Measurements from ENCODE around the gene LRRC66. TPM values are rescaled to one million over a fixed set of nuclear protein-coding genes. Genes with fewer than 3 reads are reported as not detected.
A peak's percentile ranks its signal among the peaks of the same experiment; 100 is the strongest.

The LRRC66 gene
- total RNA-seq, 2 donors from 2014 or later, result 0.33 to 0.78 TPM

GRCh38 chr4:52054254-52054653, 34.1 kb upstream of the LRRC66 start:
- no peaks in the 10 kb centered on the region for H3K27me3 ChIP-seq
- 73 to 88% methylated on average over 3 of the region's 3 CpGs for WGBS, 2 donors
- no peak overlapping the region for H3K4me3 ChIP-seq
- DNase-seq, result no peak
- H3K36me3 ChIP-seq (replicated peaks in 1 of 2; ENCODE audit: insufficient read depth in 1 of 2, low read depth in 2 of 2), result no peaks in the 10 kb centered on the region
- H3K4me1 ChIP-seq, result peaks cover 19% of the 10 kb centered on the region
- ATAC-seq, result no peak
- no peak for TF ChIP-seq POLR2A (IDR thresholded peaks at IDR 0.05)
- TF ChIP-seq CTCF (IDR thresholded peaks at IDR 0.05), result no peak
- no peak overlapping the region for H3K27ac ChIP-seq
- no peaks in the 10 kb centered on the region for H3K9me3 ChIP-seq
- intact Hi-C loops (cut with DNase I), result no loop called here

- peak in 1 of 4 donors; percentile 6 for DNase-seq
- Histone ChIP-seq H3K36me3 (replicated peaks in 1 of 2; ENCODE audit: insufficient read depth in 1 of 2, low read depth in 2 of 2) (no peaks in the 10 kb centered on the region), H3K4me1 (peaks cover 9% of the 10 kb centered on the region), H3K4me3 (no peak overlapping the region), H3K27me3 (no peaks in the 10 kb centered on the region), H3K27ac (no peak overlapping the region), H3K9me3 (no peaks in the 10 kb centered on the region)
- intact Hi-C loops (cut with DNase I), result no loop called here
- ATAC-seq, result no peak
- TF ChIP-seq POLR2A (IDR thresholded peaks at IDR 0.05), result no peak
- TF ChIP-seq CTCF (IDR thresholded peaks at IDR 0.05), result no peak
- WGBS, 2 donors, result 30 to 35% methylated on average over 7 of the region's 7 CpGs
These were observed 32.3 kb upstream of the LRRC66 start for GRCh38 chr4:52052475-52052780.

- H3K9me3 ChIP-seq, result no peaks in the 10 kb centered on the region
These were observed 31.7 kb upstream of the LRRC66 start for GRCh38 chr4:52051615-52052474.

GRCh38 chr4:52051213-52051614, 31.1 kb upstream of the LRRC66 start, which contains the start of gene SPATA18:
SPATA18 (plus strand) TSS chr4:52051304; CDS start chr4:52051705, 401 bp downstream.
- 2 to 8% methylated on average over 9 to 43 of the region's 44 CpGs for WGBS, 2 donors
- DNase-seq (peak in 3 of 4 donors; percentile 16 to 50 (median 38)), ATAC-seq (peak; percentile 77)
- H3K36me3 ChIP-seq (replicated peaks in 1 of 2; ENCODE audit: insufficient read depth in 1 of 2, low read depth in 2 of 2), result no peaks in the 10 kb centered on the region
- intact Hi-C loops (cut with DNase I), result no loop called here
- H3K4me1 ChIP-seq, result peaks cover 9% of the 10 kb centered on the region
- TF ChIP-seq CTCF (IDR thresholded peaks at IDR 0.05), result no peak
- no peak for TF ChIP-seq POLR2A (IDR thresholded peaks at IDR 0.05)
- H3K4me3 ChIP-seq, result peak within 1 kb of the TSS; percentile 24 to 39
- H3K9me3 ChIP-seq, result no peaks in the 10 kb centered on the region
- H3K27ac ChIP-seq, result peak within 1 kb of the TSS; percentile 22 to 64 (median 42)
- no peaks in the 10 kb centered on the region for H3K27me3 ChIP-seq

More at GRCh38 chr4:52051615-52052474, 31.7 kb upstream of the LRRC66 start:
- ATAC-seq (peak; percentile 81), DNase-seq (peak; percentile 50 to 73 (median 69))
- Histone ChIP-seq H3K27me3 (no peaks in the 10 kb centered on the region), H3K4me3 (peak overlapping the region; percentile 24 to 39), H3K36me3 (replicated peaks in 1 of 2; ENCODE audit: insufficient read depth in 1 of 2, low read depth in 2 of 2) (no peaks in the 10 kb centered on the region), H3K27ac (peak overlapping the region; percentile 22 to 64 (median 42)), H3K4me1 (peaks cover 9% of the 10 kb centered on the region)
- TF ChIP-seq POLR2A (IDR thresholded peaks at IDR 0.05) (peak in 1 of 3 donors; percentile 18), CTCF (IDR thresholded peaks at IDR 0.05) (no peak)
- intact Hi-C loops (cut with DNase I), result no loop called here
- 6 to 22% methylated on average over 14 to 46 of the region's 46 CpGs for WGBS, 2 donors

All from body of pancreas (tissue), 4 donors.